ENCODE results near the gene LDLRAD3.

LDLRAD3 gene

DNA sequence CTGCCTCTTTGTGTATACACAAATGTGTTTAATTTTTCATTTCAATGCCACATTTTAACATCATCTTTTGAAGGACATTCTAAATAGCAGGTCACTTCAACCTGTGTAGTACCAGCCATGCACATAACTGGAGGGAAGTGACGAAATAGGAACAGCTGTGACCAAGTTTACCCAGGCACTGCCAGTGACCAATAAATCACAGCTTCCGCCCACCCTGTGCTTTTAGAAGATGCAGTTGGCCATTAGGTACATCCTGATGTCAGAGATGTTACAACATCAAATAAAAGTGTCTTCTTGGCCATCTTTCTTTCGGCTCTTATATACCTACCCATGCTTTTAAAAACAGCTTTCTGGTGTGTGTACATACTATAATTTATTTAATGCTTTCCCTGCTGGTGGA lies 7.8 kb downstream of the LDLRAD3 start:
- no peak for DNase-seq (ENCODE audit: low read depth)
- TF ChIP-seq CTCF (IDR thresholded peaks at IDR 0.05; ENCODE audit: insufficient read depth, low read depth, low read length, missing control alignments): no peak
- H3K4me3 ChIP-seq (ENCODE audit: low read length): no peak overlapping the region

DNA sequence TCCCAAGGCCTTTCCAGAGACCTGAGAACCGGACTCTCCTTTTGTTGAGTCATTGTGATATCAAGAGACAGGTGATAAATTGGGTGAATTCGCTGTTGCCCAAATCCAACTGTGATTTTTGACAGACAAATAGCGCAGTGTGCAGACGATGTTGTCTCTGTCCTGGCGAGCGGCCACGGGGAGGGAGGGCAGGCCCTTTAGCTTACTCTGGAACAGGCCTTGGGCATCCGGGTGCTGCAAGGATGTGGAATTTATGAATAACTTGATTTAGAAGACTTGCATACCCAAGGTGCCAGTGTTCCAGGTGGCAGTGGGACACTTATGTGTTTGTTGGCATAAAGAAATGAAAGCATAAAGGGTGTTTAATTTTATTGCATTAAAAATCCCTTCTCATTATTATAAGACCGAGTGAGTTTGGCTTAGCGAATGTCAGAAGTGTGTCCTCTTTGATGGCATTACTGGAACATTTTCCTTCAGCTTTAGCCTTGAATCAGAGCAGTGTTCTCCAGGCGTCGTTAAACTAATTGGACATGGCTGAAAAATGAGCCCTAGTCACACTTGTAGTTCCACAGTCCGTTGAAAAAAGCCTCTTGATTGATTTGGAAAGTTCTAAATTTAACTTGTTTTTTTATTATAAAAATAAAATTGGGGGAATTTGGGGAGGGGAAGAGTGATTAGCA lies 9.4 kb downstream of the LDLRAD3 start:
- TF ChIP-seq CTCF (IDR thresholded peaks at IDR 0.05; ENCODE audit: insufficient read depth, low read depth, low read length, missing control alignments): no peak
- H3K4me3 ChIP-seq (ENCODE audit: low read length): no peak overlapping the region
- no peak for DNase-seq (ENCODE audit: low read depth)

- no peak for TF ChIP-seq CTCF (IDR thresholded peaks at IDR 0.05; ENCODE audit: insufficient read depth, low read depth, low read length, missing control alignments)
- no peak overlapping the region for H3K4me3 ChIP-seq (ENCODE audit: low read length)
- DNase-seq (ENCODE audit: low read depth): no peak
Measured at GRCh38 chr11:35954205-35954604, 10.3 kb downstream of the LDLRAD3 start.

GRCh38 chr11:35955636-35956035 lies 11.8 kb downstream of the LDLRAD3 start:
- no peak for DNase-seq (ENCODE audit: low read depth)
- no peak for TF ChIP-seq CTCF (IDR thresholded peaks at IDR 0.05; ENCODE audit: insufficient read depth, low read depth, low read length, missing control alignments)
- H3K4me3 ChIP-seq (ENCODE audit: low read length): no peak overlapping the region

- TF ChIP-seq CTCF (IDR thresholded peaks at IDR 0.05; ENCODE audit: insufficient read depth, low read depth, low read length, missing control alignments): no peak
- DNase-seq (ENCODE audit: low read depth): no peak
- H3K4me3 ChIP-seq (ENCODE audit: low read length): no peak overlapping the region
Measured at GRCh38 chr11:35962369-35963138, 18.7 kb downstream of the LDLRAD3 start.

DNA sequence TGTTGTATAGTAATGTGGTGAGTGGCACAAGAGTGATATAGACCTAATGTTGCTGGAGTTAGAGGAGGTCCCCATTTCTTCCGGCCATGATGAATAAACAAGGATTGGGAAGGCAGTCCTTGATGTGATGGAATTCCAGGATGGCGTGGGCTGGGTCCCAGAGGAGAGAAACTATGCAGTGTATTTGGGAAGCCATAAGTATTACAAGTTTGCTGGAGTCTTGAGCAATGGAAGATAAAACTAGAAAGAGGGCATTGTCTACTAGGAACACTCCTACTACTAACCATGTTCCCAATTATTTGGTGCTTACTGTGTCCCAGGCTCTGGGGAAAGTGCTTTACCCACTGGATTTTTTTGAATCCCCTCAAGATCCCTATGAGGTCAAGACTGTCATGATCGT lies 20.0 kb downstream of the LDLRAD3 start:
- H3K4me3 ChIP-seq (ENCODE audit: low read length): no peak overlapping the region
- no peak for TF ChIP-seq CTCF (IDR thresholded peaks at IDR 0.05; ENCODE audit: insufficient read depth, low read depth, low read length, missing control alignments)
- DNase-seq (ENCODE audit: low read depth): no peak
